BJ (cell line): ENCODE data around the gene RRAS. TPM values are rescaled to one million over a fixed set of nuclear protein-coding genes. Genes with fewer than 3 reads are reported as not detected.

Experiments
- CTCF ChIA-PET: fragments of 350-600 bp; formaldehyde crosslinking; extraction: SDS; loops from one replicate; lab custom pipeline; 2021; ENCODE audit warnings: antibody characterized with exemption, inconsistent platforms; lab: Yijun Ruan, JAX
- POLR2A ChIA-PET: fragments of 300-600 bp; sonication (Branson Sonifier 250); formaldehyde crosslinking; extraction: SDS; loops from one replicate; lab custom pipeline; 2021; ENCODE audit warnings: antibody characterized with exemption; lab: Charles Lee
- DNase-seq: peaks from one replicate; pipeline ENCODE4 v3.0.0-alpha.2; 2011; ENCODE audit warnings: low read depth
- H3K27me3 ChIP-seq: 2 replicates; pipeline ENCODE4 v1.6.0; 2011; ENCODE audit warnings: low read length; ENCODE audit not compliant: control insufficient read depth, insufficient read depth
- H3K36me3 ChIP-seq: 2 replicates; pipeline ENCODE4 v1.5.1; 2011; ENCODE audit warnings: low read length; ENCODE audit not compliant: control insufficient read depth, insufficient read depth
- H3K4me3 ChIP-seq: 2 replicates; pipeline ENCODE4 v1.5.1; 2011; ENCODE audit warnings: low read depth, mild to moderate bottlenecking, control low read depth, low read length
- CTCF ChIP-seq: IDR thresholded peaks from 2 replicates; pipeline ENCODE4 v1.5.1; 2011; ENCODE audit warnings: low read depth, mild to moderate bottlenecking, control low read depth, inconsistent platforms, low read length, moderate library complexity; ENCODE audit not compliant: insufficient read depth
- polyA plus RNA-seq: library from polyadenylated mRNA; depleted of rRNA; stranded (reverse); fragments of >200 nt; gene quantifications from 2 replicates; pipeline ENCODE4 v1.2.3, GENCODE V29; 2011

Gene RRAS
- polyA plus RNA-seq, 1 experiment, result 186 TPM

DNA sequence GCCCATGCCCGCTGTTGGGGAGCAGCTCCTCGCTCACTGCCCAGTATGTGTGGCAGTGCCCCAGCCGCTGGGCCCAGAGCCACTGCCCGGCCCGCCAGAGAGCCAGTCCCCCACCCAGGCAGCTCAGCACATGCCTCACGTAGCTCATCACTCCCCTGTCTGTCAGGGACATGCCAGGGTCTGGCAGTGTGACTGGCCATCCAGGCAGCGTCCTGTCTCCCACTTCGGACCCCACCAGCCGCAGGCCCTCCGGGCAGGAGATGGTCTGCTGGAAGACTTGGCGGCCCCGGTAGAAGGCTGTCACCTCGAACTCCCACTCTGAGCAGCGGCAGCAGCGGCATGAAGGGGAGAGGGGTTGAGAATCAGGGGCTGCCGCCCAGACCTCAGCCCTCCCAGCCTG is 22.1 kb upstream of the RRAS start:
- H3K27me3 ChIP-seq, result no peaks in the 10 kb centered on the region
- TF ChIP-seq CTCF, result no peak
- H3K4me3 ChIP-seq, result no peak overlapping the region
- peaks cover 29% of the 10 kb centered on the region for H3K36me3 ChIP-seq
- ChIA-PET POLR2A (no interaction called here), CTCF (no interaction called here)
- no peak for DNase-seq

DNA sequence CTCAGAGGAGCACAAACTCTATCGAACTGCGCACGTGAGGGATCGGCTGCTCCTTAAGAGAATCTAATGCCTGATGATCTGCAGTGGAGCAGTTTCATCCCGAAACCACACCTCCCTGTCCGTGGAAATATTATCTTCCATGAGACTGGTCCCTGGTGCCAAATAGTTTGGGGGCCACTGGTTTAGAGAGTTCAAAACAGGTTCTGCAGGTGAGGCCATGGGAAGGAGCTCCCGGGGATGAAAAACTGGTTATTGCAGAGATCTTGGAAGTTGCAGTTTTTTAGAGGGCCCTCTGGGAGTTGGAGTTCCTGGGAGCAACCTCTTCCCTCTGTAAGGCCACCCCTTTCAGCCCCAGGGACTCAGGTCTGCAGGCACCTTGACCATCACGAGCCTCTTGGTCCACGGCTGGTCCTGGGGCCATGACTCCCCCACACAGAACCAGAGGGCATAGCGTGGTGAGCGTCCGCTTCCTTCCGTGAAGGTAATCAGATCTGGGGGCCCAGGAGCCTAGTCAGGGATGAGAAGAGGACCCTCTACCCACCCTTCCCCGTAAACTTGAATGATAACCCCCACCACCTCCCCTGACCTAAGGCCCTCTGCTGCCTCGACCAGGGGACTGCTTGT is 20.5 kb upstream of the RRAS start:
- H3K27me3 ChIP-seq, result no peaks in the 10 kb centered on the region
- POLR2A ChIA-PET, result no interaction called here
- no peak for DNase-seq
- peaks cover 41% of the 10 kb centered on the region for H3K36me3 ChIP-seq
- CTCF ChIA-PET, result interaction anchor here (0.7 kb wide), 1 partner anchor 28 kb away, joined by 3 read pairs; no protein-coding TSS in a partner anchor
- TF ChIP-seq CTCF, result no peak
- H3K4me3 ChIP-seq, result no peak overlapping the region

DNA sequence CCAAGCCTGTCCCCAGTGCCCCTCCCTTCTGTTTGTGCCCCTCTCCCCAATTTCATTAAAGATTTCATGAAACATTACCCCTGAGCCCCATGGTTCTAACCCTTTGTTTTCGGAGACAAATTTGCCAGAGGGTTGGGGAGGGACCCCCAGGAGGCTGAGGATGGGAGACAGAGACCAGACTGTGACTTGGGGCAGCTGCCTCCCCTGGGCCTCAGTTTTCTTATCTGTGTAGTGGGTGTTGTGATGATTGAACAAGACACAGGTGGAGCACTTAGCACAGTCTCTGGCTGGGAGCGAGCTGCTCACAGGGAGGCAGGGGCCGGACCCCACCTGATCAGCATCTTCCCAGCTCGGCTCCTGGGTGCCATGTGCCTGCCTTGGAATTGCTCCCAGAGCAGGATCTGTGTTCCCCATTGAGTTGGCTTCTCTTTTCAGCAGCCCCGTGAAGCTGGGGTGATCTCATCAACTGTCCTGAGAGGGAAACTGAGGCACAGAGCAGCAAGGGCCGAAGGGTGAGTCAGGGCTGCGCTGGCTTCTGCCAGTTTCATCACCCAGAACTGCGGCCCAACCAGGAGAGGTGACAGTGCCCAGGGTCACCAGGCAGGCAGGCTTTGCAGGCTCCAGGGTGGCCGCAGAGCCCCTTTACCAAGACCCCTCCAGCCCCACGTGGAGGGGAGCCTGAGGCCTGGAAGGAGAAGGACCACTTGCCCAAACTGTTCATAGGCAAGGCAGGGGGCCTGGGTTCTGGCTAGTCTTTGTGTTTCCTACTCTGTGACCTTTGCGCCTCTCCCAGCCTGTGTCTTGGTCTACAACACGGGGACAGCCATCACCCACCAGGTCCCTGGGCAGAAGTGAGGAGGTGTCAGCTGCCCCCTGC is 18.9 kb upstream of the RRAS start:
- ChIA-PET CTCF (interaction anchor here (1.2 kb wide), 1 partner anchor 31 kb away, joined by 4 read pairs; no protein-coding TSS in a partner anchor), POLR2A (interaction anchor here (0.5 kb wide), 1 partner anchor 17 kb away, joined by 3 read pairs; the partner anchor contains the start of gene SCAF1)
- H3K27me3 ChIP-seq, result no peaks in the 10 kb centered on the region
- DNase-seq, result no peak
- TF ChIP-seq CTCF, result no peak
- H3K4me3 ChIP-seq, result no peak overlapping the region
- H3K36me3 ChIP-seq, result peaks cover 56% of the 10 kb centered on the region

DNA sequence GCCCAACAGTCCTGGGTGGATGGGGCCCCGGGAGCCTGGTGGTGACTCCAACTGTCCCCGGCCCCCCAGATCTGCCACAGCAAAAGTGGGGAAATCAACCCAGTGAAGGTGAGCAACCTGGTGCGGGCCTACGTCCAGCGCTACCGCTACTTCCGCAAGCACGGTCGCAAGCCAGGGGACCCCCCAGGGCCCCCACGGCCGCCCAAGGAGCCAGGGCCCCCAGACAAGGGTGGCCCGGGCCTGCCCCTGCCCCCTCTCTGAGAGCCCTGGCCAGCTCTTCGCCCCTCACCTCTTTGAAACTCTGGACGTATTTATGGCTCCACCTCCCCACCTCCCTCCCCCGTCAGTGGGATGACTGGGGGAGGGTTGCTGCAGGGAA is 18.2 kb upstream of the RRAS start:
- ChIA-PET CTCF (interaction anchor here (1.2 to 2.6 kb wide), 3 partner anchors 15 to 32 kb away, joined by 4 to 8 read pairs (median 4); no protein-coding TSS in a partner anchor), POLR2A (no interaction called here)
- DNase-seq, result no peak
- H3K36me3 ChIP-seq, result peaks cover 60% of the 10 kb centered on the region
- H3K27me3 ChIP-seq, result no peaks in the 10 kb centered on the region
- no peak overlapping the region for H3K4me3 ChIP-seq
- TF ChIP-seq CTCF, result no peak

- ChIA-PET POLR2A (no interaction called here), CTCF (interaction anchor here (1.2 to 2.6 kb wide), 3 partner anchors 13 to 17 kb away, joined by 4 to 8 read pairs (median 4); no protein-coding TSS in a partner anchor)
- no peak for DNase-seq
These were observed 17.7 kb upstream of the RRAS start for GRCh38 chr19:49657493-49658138.

More at GRCh38 chr19:49657493-49658138, 17.7 kb upstream of the RRAS start:
- Histone ChIP-seq H3K4me3 (no peak overlapping the region), H3K27me3 (no peaks in the 10 kb centered on the region), H3K36me3 (peaks cover 58% of the 10 kb centered on the region)
- TF ChIP-seq CTCF, result no peak
